Gastrocnemius medialis (tissue), 4 donors: ENCODE data around the gene GDPD5. TPM values are rescaled to one million over a fixed set of nuclear protein-coding genes. Genes with fewer than 3 reads are reported as not detected.

Source experiments
- ATAC-seq, 2 donors: fragments of 150-250 bp; one replicate each; pipeline ENCODE4 v1.9.1; 2016
- DNase-seq, 2 donors: peaks; one replicate each; pipeline ENCODE4 v3.0.0-alpha.2; 2019
- H3K27ac ChIP-seq, 4 donors: fragments of 200-600 bp; sonication (generic); 1 replicate in 1 of 4; 2 replicates in 3 of 4; pipeline ENCODE4 v1.5.1; 2016 to 2018; ENCODE audit warnings: mild to moderate bottlenecking in 2 of 4, moderate library complexity in 1 of 4
- H3K27me3 ChIP-seq, 3 donors: fragments of 200-600 bp; sonication (generic) in 2 of 3; 1 replicate in 1 of 3; 2 replicates in 2 of 3; pipeline versions ENCODE4 v1.5.1 to v1.6.0; 2016 to 2019; ENCODE audit warnings: mild to moderate bottlenecking in 1 of 3, moderate library complexity in 1 of 3
- H3K36me3 ChIP-seq, 2 donors: fragments of 200-600 bp; sonication (generic) in 1 of 2; one replicate each; pipeline ENCODE4 v1.5.1; 2017 to 2018
- H3K4me1 ChIP-seq, 2 donors: fragments of 200-600 bp; sonication (generic) in 1 of 2; one replicate each; pipeline ENCODE4 v1.5.1; 2016 to 2017; ENCODE audit warnings: mild to moderate bottlenecking in 2 of 2
- H3K4me3 ChIP-seq, 4 donors: fragments of 200-600 bp; sonication (generic) in 3 of 4; 1 replicate in 1 of 4; 2 replicates in 3 of 4; pipeline ENCODE4 v1.5.1; 2016 to 2019; ENCODE audit warnings: mild to moderate bottlenecking in 2 of 4
- H3K9me3 ChIP-seq, 3 donors: fragments of 200-600 bp; sonication (generic) in 2 of 3; 1 replicate in 1 of 3; 2 replicates in 2 of 3; pipeline ENCODE4 v1.5.1; 2016 to 2019
- CTCF ChIP-seq, 5 experiments: fragments of 450-650 bp in 3 of 5; fragments of 200-600 bp in 2 of 5; sonication (generic) in 2 of 5; IDR thresholded peaks in 4 of 5; conservative IDR thresholded peaks in 1 of 5; 1 replicate in 4 of 5; 2 replicates in 1 of 5; pipeline ENCODE4 v1.5.1; 2016 to 2019; ENCODE audit warnings: antibody characterized with exemption in 5 of 5, mild to moderate bottlenecking in 3 of 5, moderate library complexity in 3 of 5
- POLR2A ChIP-seq, 2 donors: fragments of 450-650 bp; IDR thresholded peaks; one replicate each; pipeline ENCODE4 v1.6.1; 2017; ENCODE audit warnings: antibody characterized with exemption in 2 of 2, mild to moderate bottlenecking in 2 of 2, moderate library complexity in 2 of 2
- in situ Hi-C, 4 donors: fragments of 200-750 bp; cut with MboI; loops; one replicate each; pipeline versions ENCODE4 v1.15.0 to v1.8.0; 2017; ENCODE audit warnings: low sequenced_read_pairs in 4 of 4
- intact Hi-C: fragments of 100-400 bp; cut with DNase I; formaldehyde crosslinking; loops from one replicate; pipeline ENCODE4 v1.15.1; 2023; ENCODE audit warnings: low total_unique reads
- total RNA-seq, 4 donors: library from RNA; depleted of rRNA; stranded (reverse); fragments of >200 nt; gene quantifications; one replicate each; pipeline versions ENCODE4 v1.1.0 to v1.2.3, GENCODE V29; 2016

GDPD5 gene
- total RNA-seq, 4 donors from 2014 or later: 5.6 to 12.6 (median 11.2) TPM

- DNase-seq (peak in 1 of 2 donors; percentile 62), ATAC-seq (peak; percentile 50 to 65)
- Histone ChIP-seq H3K36me3 (no peaks in the 10 kb centered on the region), H3K27me3 (no peaks in the 10 kb centered on the region), H3K4me1 (no peaks in the 10 kb centered on the region), H3K4me3 (no peak overlapping the region), H3K27ac (no peak overlapping the region), H3K9me3 (no peaks in the 10 kb centered on the region)
- in situ Hi-C loops (no loop called here), intact Hi-C loops (no loop called here)
- TF ChIP-seq CTCF (IDR thresholded peaks at IDR 0.05 in 4 of 5, conservative IDR thresholded peaks at IDR 0.05 in 1 of 5) (no peak), POLR2A (IDR thresholded peaks at IDR 0.05) (no peak)
Observed at GRCh38 chr11:75453916-75454655, 71.7 kb downstream of the GDPD5 start.

- no peaks in the 10 kb centered on the region for H3K27me3 ChIP-seq
- ATAC-seq: no peak
- TF ChIP-seq POLR2A (IDR thresholded peaks at IDR 0.05) (no peak), CTCF (IDR thresholded peaks at IDR 0.05 in 4 of 5, conservative IDR thresholded peaks at IDR 0.05 in 1 of 5) (peak in 3 of 5 experiments; percentile 32 to 53 (median 47))
- DNase-seq: no peak
- intact Hi-C loops (no loop called here), in situ Hi-C loops (no loop called here)
- H3K4me1 ChIP-seq: no peaks in the 10 kb centered on the region
- H3K36me3 ChIP-seq: no peaks in the 10 kb centered on the region
- H3K27ac ChIP-seq: no peak overlapping the region
- no peak overlapping the region for H3K4me3 ChIP-seq
- H3K9me3 ChIP-seq: no peaks in the 10 kb centered on the region
Observed at GRCh38 chr11:75450826-75451821, 74.6 kb downstream of the GDPD5 start.

GRCh38 chr11:75450236-75450635 is 75.5 kb downstream of the GDPD5 start:
- H3K4me3 ChIP-seq: no peak overlapping the region
- no peak for TF ChIP-seq CTCF (IDR thresholded peaks at IDR 0.05 in 4 of 5, conservative IDR thresholded peaks at IDR 0.05 in 1 of 5)
- TF ChIP-seq POLR2A (IDR thresholded peaks at IDR 0.05): no peak
- intact Hi-C loops: no loop called here
- no peaks in the 10 kb centered on the region for H3K9me3 ChIP-seq
- ATAC-seq (no peak), DNase-seq (no peak)
- no peak overlapping the region for H3K27ac ChIP-seq
- no peaks in the 10 kb centered on the region for H3K27me3 ChIP-seq
- no peaks in the 10 kb centered on the region for H3K36me3 ChIP-seq
- no peaks in the 10 kb centered on the region for H3K4me1 ChIP-seq
- in situ Hi-C loops: no loop called here

GRCh38 chr11:75449776-75450175 is 76.0 kb downstream of the GDPD5 start:
- H3K4me3 ChIP-seq: no peak overlapping the region
- H3K9me3 ChIP-seq: no peaks in the 10 kb centered on the region
- in situ Hi-C loops: loop anchor here (5.0 kb wide), 1 partner anchor 83 kb away; no protein-coding TSS in a partner anchor
- H3K36me3 ChIP-seq: no peaks in the 10 kb centered on the region
- DNase-seq: no peak
- no peak overlapping the region for H3K27ac ChIP-seq
- ATAC-seq: no peak
- intact Hi-C loops: no loop called here
- no peak for TF ChIP-seq POLR2A (IDR thresholded peaks at IDR 0.05)
- no peak for TF ChIP-seq CTCF (IDR thresholded peaks at IDR 0.05 in 4 of 5, conservative IDR thresholded peaks at IDR 0.05 in 1 of 5)
- no peaks in the 10 kb centered on the region for H3K27me3 ChIP-seq
- H3K4me1 ChIP-seq: no peaks in the 10 kb centered on the region
